Islet of Langerhans (tissue), 1 donor: ENCODE measurements around the gene SMIM15.
"Not testable (repeated sequence)": the region's sequence is repeated elsewhere in the genome, so short reads cannot be mapped to it uniquely, and the experiment has no call there.

ENCODE experiments used
- FAIRE-seq: peaks from one replicate; lab custom pipeline; 2011; peaks lifted over from hg19 to GRCh38; lab: Jason Lieb, UNC

SMIM15 gene

GRCh38 chr5:61162010-61162831, at the start of gene SMIM15:
SMIM15 (minus strand) TSS chr5:61162468; CDS start chr5:61160171, 2,297 bp downstream.
- FAIRE-seq = no peak

- no peak for FAIRE-seq
These were observed 45.6 kb upstream of the SMIM15 start for GRCh38 chr5:61207884-61208283.

GRCh38 chr5:61205013-61205412, 42.7 kb upstream of the SMIM15 start:
- FAIRE-seq = no peak

GRCh38 chr5:61202213-61202612, 39.9 kb upstream of the SMIM15 start:
- no peak for FAIRE-seq

GRCh38 chr5:61200582-61201155, 38.4 kb upstream of the SMIM15 start:
- FAIRE-seq = no peak

- no peak for FAIRE-seq
These were observed 36.3 kb upstream of the SMIM15 start for GRCh38 chr5:61198606-61199005.

- not testable (repeated sequence) for FAIRE-seq
These were observed 25.6 kb upstream of the SMIM15 start for GRCh38 chr5:61187826-61188225.

- FAIRE-seq = not testable (repeated sequence)
These were observed 25.1 kb upstream of the SMIM15 start for GRCh38 chr5:61187352-61187751.

- no peak for FAIRE-seq
These were observed 24.4 kb upstream of the SMIM15 start for GRCh38 chr5:61186634-61187033.

GRCh38 chr5:61184708-61185107, 22.4 kb upstream of the SMIM15 start:
- no peak for FAIRE-seq

- FAIRE-seq = no peak
These were observed 21.3 kb upstream of the SMIM15 start for GRCh38 chr5:61183538-61183937.

GRCh38 chr5:61182449-61182848, 20.2 kb upstream of the SMIM15 start:
- FAIRE-seq = no peak

GRCh38 chr5:61180886-61181285, 18.6 kb upstream of the SMIM15 start:
- FAIRE-seq = no peak

- FAIRE-seq = no peak
These were observed 16.4 kb upstream of the SMIM15 start for GRCh38 chr5:61178702-61179101.

GRCh38 chr5:61177716-61178115, 15.4 kb upstream of the SMIM15 start:
- no peak for FAIRE-seq

GRCh38 chr5:61177070-61177469, 14.8 kb upstream of the SMIM15 start:
- FAIRE-seq = no peak

- no peak for FAIRE-seq
These were observed 14.4 kb upstream of the SMIM15 start for GRCh38 chr5:61176631-61177030.

- no peak for FAIRE-seq
These were observed 9.2 kb upstream of the SMIM15 start for GRCh38 chr5:61171479-61171878.

GRCh38 chr5:61168951-61169350, 6.7 kb upstream of the SMIM15 start:
- FAIRE-seq = no peak

- FAIRE-seq = no peak
These were observed 5.1 kb upstream of the SMIM15 start for GRCh38 chr5:61167382-61167781.

GRCh38 chr5:61163905-61164304, 1.6 kb upstream of the SMIM15 start:
- no peak for FAIRE-seq

GRCh38 chr5:61162832-61163567, 732 bp upstream of the SMIM15 start:
- FAIRE-seq = no peak

- FAIRE-seq = no peak
These were observed 1.8 kb downstream of the SMIM15 start for GRCh38 chr5:61160497-61160896.
